Mesendoderm (in vitro differentiated cells): ENCODE measurements around the gene FILIP1.

Experiments used
- DNase-seq: peaks from one replicate; pipeline ENCODE4 v3.0.0; 2013
- H2AK5ac ChIP-seq: 2 replicates; pipeline ENCODE4 v1.6.1; 2013; ENCODE audit warnings: low read length, inconsistent platforms
- H2BK120ac ChIP-seq: 2 replicates; pipeline ENCODE4 v1.6.1; 2013; ENCODE audit warnings: low read depth, mild to moderate bottlenecking, low read length, moderate library complexity, mixed read lengths
- H2BK15ac ChIP-seq: replicated peaks from 2 replicates; pipeline ENCODE4 v1.6.1; 2013; ENCODE audit warnings: low read depth, mild to moderate bottlenecking, moderate library complexity
- H2BK5ac ChIP-seq: 2 replicates; pipeline ENCODE4 v1.6.1; 2013; ENCODE audit warnings: low read length, inconsistent platforms
- H3K18ac ChIP-seq: 2 replicates; pipeline ENCODE4 v1.6.1; 2013; ENCODE audit warnings: mild to moderate bottlenecking, low read length, mixed read lengths
- H3K23ac ChIP-seq: one replicate; pipeline ENCODE4 v1.6.1; 2013; ENCODE audit warnings: low read length
- H3K27ac ChIP-seq: 2 replicates; pipeline ENCODE4 v1.5.1; 2013; ENCODE audit warnings: low read depth, mild to moderate bottlenecking, inconsistent platforms, low read length, moderate library complexity
- H3K27me3 ChIP-seq: 2 replicates; pipeline ENCODE4 v1.6.1; 2013; ENCODE audit warnings: low read length, control low read depth, mild to moderate bottlenecking, inconsistent platforms; ENCODE audit not compliant: insufficient read depth, poor library complexity
- H3K36me3 ChIP-seq: 2 replicates; pipeline ENCODE4 v1.6.1; 2013; ENCODE audit warnings: low read length, inconsistent platforms; ENCODE audit not compliant: control insufficient read depth, insufficient read depth
- H3K4ac ChIP-seq: one replicate; pipeline ENCODE4 v1.6.1; 2013; ENCODE audit warnings: low read depth, mild to moderate bottlenecking, low read length, moderate library complexity
- H3K4me1 ChIP-seq: 2 replicates; pipeline ENCODE4 v1.6.1; 2013; ENCODE audit warnings: low read depth, low read length, inconsistent platforms; ENCODE audit not compliant: control insufficient read depth
- H3K4me2 ChIP-seq: 2 replicates; pipeline ENCODE4 v1.6.1; 2013; ENCODE audit warnings: low read length
- H3K4me3 ChIP-seq: 2 replicates; pipeline ENCODE4 v1.5.1; 2013; ENCODE audit warnings: mild to moderate bottlenecking, low read length
- H3K56ac ChIP-seq: one replicate; pipeline ENCODE4 v1.6.1; 2013; ENCODE audit warnings: low read length
- H3K79me1 ChIP-seq: 2 replicates; pipeline ENCODE4 v1.6.1; 2013; ENCODE audit warnings: low read length, inconsistent platforms
- H3K79me2 ChIP-seq: 2 replicates; pipeline ENCODE4 v1.6.1; 2013; ENCODE audit warnings: mild to moderate bottlenecking, low read length; ENCODE audit not compliant: control insufficient read depth, insufficient read depth
- H3K9ac ChIP-seq: 2 replicates; pipeline ENCODE4 v1.6.1; 2013; ENCODE audit warnings: low read length, inconsistent platforms
- H4K5ac ChIP-seq: one replicate; pipeline ENCODE4 v1.6.1; 2013; ENCODE audit warnings: low read length
- H4K8ac ChIP-seq: one replicate; pipeline ENCODE4 v1.6.1; 2013; ENCODE audit warnings: low read depth, mild to moderate bottlenecking, control low read depth, low read length, moderate library complexity
- WGBS: extraction: QIAGEN DNeasy Blood & Tissue Kit; methylation state at CpG from one replicate; pipeline ENCODE4 v1.1.7; 2013; ENCODE audit warnings: low lambda C conversion rate, missing lambda C conversion rate; ENCODE audit not compliant: insufficient coverage; ENCODE audit errors: extremely low coverage; 5-methylcytosine and 5-hydroxymethylcytosine counted together

The FILIP1 gene

DNA sequence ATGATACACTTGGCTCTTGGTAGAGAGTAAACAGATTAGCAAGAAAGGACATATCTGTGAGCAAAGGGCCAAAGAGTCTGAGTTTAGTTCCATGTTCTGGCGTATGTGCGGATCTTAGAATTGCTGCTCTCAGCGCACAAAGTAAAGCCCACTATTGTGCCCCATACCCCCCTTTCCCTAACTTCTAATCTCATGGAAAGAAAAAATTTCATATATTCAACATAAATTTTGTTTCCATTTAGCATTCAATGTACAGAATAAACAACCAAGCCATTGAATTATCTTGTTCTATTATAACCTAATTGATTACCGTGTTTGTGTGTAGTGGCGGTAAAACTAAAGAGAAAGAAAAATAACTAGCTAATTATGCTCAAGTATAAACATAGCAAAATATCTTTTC, 30.5 kb downstream of the FILIP1 start:
- no peak overlapping the region for H3K23ac ChIP-seq
- no peak overlapping the region for H3K4me3 ChIP-seq
- H3K36me3 ChIP-seq: no peaks in the 10 kb centered on the region
- H4K5ac ChIP-seq: no peak overlapping the region
- no peak overlapping the region for H2BK5ac ChIP-seq
- no peak overlapping the region for H2AK5ac ChIP-seq
- no peak overlapping the region for H3K18ac ChIP-seq
- H2BK120ac ChIP-seq: no peak overlapping the region
- H3K4me1 ChIP-seq: no peaks in the 10 kb centered on the region
- H3K4ac ChIP-seq: no peak overlapping the region
- H2BK15ac ChIP-seq: no peak overlapping the region
- H3K27me3 ChIP-seq: no peaks in the 10 kb centered on the region
- DNase-seq: no peak
- H3K56ac ChIP-seq: no peak overlapping the region
- H3K79me1 ChIP-seq: no peaks in the 10 kb centered on the region
- H3K4me2 ChIP-seq: no peak overlapping the region
- H4K8ac ChIP-seq: no peak overlapping the region
- no peak overlapping the region for H3K9ac ChIP-seq
- H3K27ac ChIP-seq: no peak overlapping the region
- no CpG with 5 or more reads among the region's 5 CpGs for WGBS
- H3K79me2 ChIP-seq: no peaks in the 10 kb centered on the region

DNA sequence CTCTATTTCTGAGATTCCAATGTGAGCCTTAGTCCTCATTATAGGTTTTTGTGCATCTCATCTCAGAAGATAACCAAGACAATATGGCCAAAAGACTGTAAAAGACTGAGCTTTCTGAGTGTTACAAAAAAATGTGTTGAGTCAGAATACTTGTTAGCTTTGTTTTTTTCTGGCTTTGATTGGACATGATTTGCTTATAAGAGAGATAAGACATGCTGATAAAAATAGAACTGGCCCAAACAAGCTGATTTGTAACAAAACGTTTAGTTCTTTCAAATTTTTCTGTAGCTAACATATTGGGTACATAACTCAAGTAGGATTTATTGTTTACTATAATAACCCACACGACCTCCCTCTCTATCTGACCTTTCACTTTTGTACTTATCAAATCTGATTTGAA, 32.9 kb downstream of the FILIP1 start:
- no peaks in the 10 kb centered on the region for H3K36me3 ChIP-seq
- no peaks in the 10 kb centered on the region for H3K4me1 ChIP-seq
- H4K5ac ChIP-seq: no peak overlapping the region
- no peak overlapping the region for H3K18ac ChIP-seq
- no peak overlapping the region for H3K4ac ChIP-seq
- no peaks in the 10 kb centered on the region for H3K79me1 ChIP-seq
- no peak overlapping the region for H3K56ac ChIP-seq
- H3K79me2 ChIP-seq: no peaks in the 10 kb centered on the region
- H3K4me2 ChIP-seq: no peak overlapping the region
- H3K27me3 ChIP-seq: no peaks in the 10 kb centered on the region
- no peak for DNase-seq
- no peak overlapping the region for H3K23ac ChIP-seq
- no CpG with 5 or more reads among the region's 2 CpGs for WGBS
- H2BK120ac ChIP-seq: no peak overlapping the region
- H3K27ac ChIP-seq: no peak overlapping the region
- no peak overlapping the region for H3K9ac ChIP-seq
- no peak overlapping the region for H2AK5ac ChIP-seq
- no peak overlapping the region for H3K4me3 ChIP-seq
- no peak overlapping the region for H4K8ac ChIP-seq
- no peak overlapping the region for H2BK15ac ChIP-seq
- no peak overlapping the region for H2BK5ac ChIP-seq

DNA sequence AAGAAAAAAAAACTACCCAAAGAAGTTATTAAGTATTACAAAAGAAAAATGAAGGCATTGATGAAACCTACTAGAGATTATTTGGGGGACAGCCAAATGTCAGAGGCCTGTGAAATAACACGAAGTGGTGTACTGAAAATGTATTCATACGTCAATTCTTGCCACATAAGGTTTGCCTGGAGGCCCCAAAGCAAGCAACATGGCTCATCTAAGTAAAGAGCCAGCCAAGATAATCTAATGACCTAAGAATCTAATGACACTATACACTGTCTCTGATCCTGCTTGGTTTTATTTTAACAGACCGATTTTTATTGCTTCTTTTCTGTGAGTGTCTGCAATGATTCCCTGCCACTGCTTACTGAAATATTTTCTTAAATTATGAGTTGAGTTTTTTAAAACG, 34.7 kb downstream of the FILIP1 start:
- no peak overlapping the region for H3K56ac ChIP-seq

DNA sequence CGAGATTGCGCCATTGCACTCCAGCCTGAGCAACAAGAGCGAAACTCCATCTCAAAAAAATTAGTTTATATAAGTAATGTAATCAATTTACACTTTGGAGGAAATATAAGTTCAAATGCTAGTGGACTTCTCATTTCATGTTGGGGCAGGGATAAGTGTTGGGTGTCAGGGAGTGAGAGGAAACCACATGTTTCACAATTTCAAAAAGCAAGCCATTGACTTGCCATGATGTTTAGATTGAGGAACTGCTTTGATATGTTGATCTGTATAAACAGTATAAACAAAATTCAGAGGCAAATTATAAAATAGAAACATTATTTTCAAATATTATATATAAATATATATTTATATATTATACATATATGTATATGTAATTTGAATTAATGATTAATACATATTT, 42.7 kb downstream of the FILIP1 start:
- H3K4me2 ChIP-seq: no peak overlapping the region
- DNase-seq: no peak

More for the DNA sequence above, 34.7 kb downstream of the FILIP1 start:
- H3K27me3 ChIP-seq: no peaks in the 10 kb centered on the region
- no peaks in the 10 kb centered on the region for H3K79me2 ChIP-seq
- no peak overlapping the region for H4K5ac ChIP-seq
- H3K4me2 ChIP-seq: no peak overlapping the region
- DNase-seq: no peak
- no peak overlapping the region for H2BK15ac ChIP-seq
- no peak overlapping the region for H3K9ac ChIP-seq
- H2BK120ac ChIP-seq: no peak overlapping the region
- no peaks in the 10 kb centered on the region for H3K4me1 ChIP-seq
- no peak overlapping the region for H3K18ac ChIP-seq
- H3K4ac ChIP-seq: no peak overlapping the region
- whole genome bisulfite sequencing: no CpG with 5 or more reads among the region's 4 CpGs
- H3K36me3 ChIP-seq: no peaks in the 10 kb centered on the region
- no peak overlapping the region for H2AK5ac ChIP-seq
- H4K8ac ChIP-seq: no peak overlapping the region
- H2BK5ac ChIP-seq: no peak overlapping the region
- H3K79me1 ChIP-seq: no peaks in the 10 kb centered on the region
- H3K23ac ChIP-seq: no peak overlapping the region
- no peak overlapping the region for H3K27ac ChIP-seq
- H3K4me3 ChIP-seq: no peak overlapping the region

DNA sequence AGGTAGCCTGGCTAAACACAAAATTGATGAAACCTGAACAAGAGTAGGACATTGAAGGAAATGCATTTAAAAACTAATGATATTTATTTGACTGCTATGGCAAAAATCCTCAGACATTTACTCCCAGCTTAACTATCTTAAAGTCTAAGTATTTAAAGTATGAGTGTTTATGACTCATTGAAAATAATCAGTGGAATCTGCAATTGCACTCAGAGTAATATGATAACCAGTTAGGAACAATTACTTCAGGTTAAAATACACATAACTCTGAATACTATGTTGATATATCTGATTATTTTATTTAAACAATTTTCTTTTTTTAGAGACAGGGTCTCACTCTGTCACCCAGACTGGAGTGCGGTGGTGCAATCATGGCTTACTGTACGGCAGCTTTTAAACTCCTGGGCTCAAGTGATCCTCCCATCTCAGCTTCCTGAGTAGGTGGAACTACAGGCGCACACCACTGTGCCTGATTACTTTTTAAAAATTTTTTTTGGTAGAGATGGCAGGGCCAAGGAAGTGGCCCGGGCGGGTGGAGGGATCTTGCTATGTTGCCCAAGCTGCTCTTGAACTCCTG, 43.9 kb downstream of the FILIP1 start:
- Histone ChIP-seq H3K4me3 (no peak overlapping the region), H3K27ac (no peak overlapping the region), H3K23ac (no peak overlapping the region), H2BK5ac (no peak overlapping the region), H3K56ac (no peak overlapping the region), H4K8ac (no peak overlapping the region), H3K79me2 (no peaks in the 10 kb centered on the region), H3K18ac (no peak overlapping the region), H2BK15ac (no peak overlapping the region), H2AK5ac (no peak overlapping the region), H3K79me1 (no peaks in the 10 kb centered on the region), H3K4ac (no peak overlapping the region), H4K5ac (no peak overlapping the region), H3K4me1 (no peaks in the 10 kb centered on the region), H3K27me3 (no peaks in the 10 kb centered on the region), H3K4me2 (no peak overlapping the region), H2BK120ac (no peak overlapping the region), H3K9ac (no peak overlapping the region), H3K36me3 (no peaks in the 10 kb centered on the region)
- no CpG with 5 or more reads among the region's 5 CpGs for WGBS
- DNase-seq: no peak

More for the DNA sequence above, 42.7 kb downstream of the FILIP1 start:
- Histone ChIP-seq H3K79me2 (no peaks in the 10 kb centered on the region), H4K5ac (no peak overlapping the region), H3K4me1 (no peaks in the 10 kb centered on the region), H3K36me3 (no peaks in the 10 kb centered on the region), H3K23ac (no peak overlapping the region), H3K27me3 (no peaks in the 10 kb centered on the region), H2BK15ac (no peak overlapping the region), H2BK120ac (no peak overlapping the region), H3K4me3 (no peak overlapping the region), H3K9ac (no peak overlapping the region), H3K79me1 (no peaks in the 10 kb centered on the region), H3K27ac (no peak overlapping the region), H4K8ac (no peak overlapping the region), H2BK5ac (no peak overlapping the region), H2AK5ac (no peak overlapping the region), H3K4ac (no peak overlapping the region), H3K56ac (no peak overlapping the region), H3K18ac (no peak overlapping the region)
- WGBS: no CpG with 5 or more reads among the region's 3 CpGs

DNA sequence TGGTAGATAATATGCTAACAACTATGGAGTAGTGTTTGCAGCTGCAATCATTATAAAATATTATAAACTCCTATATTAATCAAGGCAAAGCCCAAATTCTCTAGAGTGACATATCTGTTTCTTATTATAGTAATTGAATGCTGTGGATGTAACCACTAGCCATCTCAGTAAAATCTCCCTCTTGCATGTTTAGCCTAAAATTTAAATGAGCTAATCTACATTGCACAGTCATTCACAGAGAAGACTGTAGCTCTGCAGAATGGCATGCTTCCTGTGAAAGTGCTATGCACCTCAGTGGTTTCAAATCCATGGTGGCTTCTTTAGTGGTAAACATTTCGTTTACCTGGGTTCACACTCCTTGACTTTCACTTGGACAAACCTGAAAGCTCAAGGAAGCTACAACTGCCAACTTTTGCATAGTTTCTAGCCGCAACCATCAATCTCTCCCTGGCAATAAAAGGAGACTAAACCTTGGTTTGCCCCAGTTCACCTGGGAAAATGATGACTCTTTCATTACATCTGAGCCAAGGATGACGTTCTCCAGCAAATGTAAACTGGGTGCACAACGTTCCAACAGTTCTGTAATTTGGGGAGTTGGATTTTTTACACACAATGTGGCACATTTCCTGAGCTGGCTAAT, 47.2 kb downstream of the FILIP1 start:
- Histone ChIP-seq H3K23ac (no peak overlapping the region), H2BK5ac (no peak overlapping the region), H4K8ac (no peak overlapping the region), H3K4me1 (no peaks in the 10 kb centered on the region), H3K18ac (no peak overlapping the region), H3K27ac (no peak overlapping the region), H3K56ac (no peak overlapping the region), H3K4me2 (no peak overlapping the region), H2BK15ac (no peak overlapping the region), H2AK5ac (no peak overlapping the region), H2BK120ac (no peak overlapping the region), H3K36me3 (no peaks in the 10 kb centered on the region), H3K4ac (no peak overlapping the region), H3K4me3 (no peak overlapping the region), H3K79me1 (no peaks in the 10 kb centered on the region), H3K27me3 (no peaks in the 10 kb centered on the region), H4K5ac (no peak overlapping the region), H3K9ac (no peak overlapping the region), H3K79me2 (no peaks in the 10 kb centered on the region)
- WGBS: no CpG with 5 or more reads among the region's 4 CpGs
- no peak for DNase-seq
